Effector memory CD8-positive, alpha-beta T cell (primary cell): ENCODE data around the gene AUTS2.
A peak's percentile ranks its signal among the peaks of the same experiment; 100 is the strongest.

Source experiments
- ATAC-seq: fragments of 150-1000 bp; cut with Tn5 transposase; replicated peaks from 2 replicates; pipeline ENCODE4 v1.10.0; 2021; ENCODE audit warnings: mild to moderate bottlenecking, moderate library complexity
- DNase-seq, 3 experiments: peaks; one replicate each; pipeline ENCODE4 v3.0.0; 2021
- H3K27ac Mint-ChIP-seq, 2 donors: one replicate each; pipeline ENCODE4 v1.8.0; 2022; ENCODE audit warnings: mild to moderate bottlenecking in 2 of 2, mixed read lengths in 2 of 2, moderate library complexity in 2 of 2
- H3K27me3 Mint-ChIP-seq, 2 donors: one replicate each; pipeline ENCODE4 v1.8.0; 2022; ENCODE audit warnings: mixed read lengths in 2 of 2
- H3K36me3 Mint-ChIP-seq: one replicate; pipeline ENCODE4 v1.8.0; 2022; ENCODE audit warnings: mild to moderate bottlenecking, moderate library complexity, mixed read lengths; ENCODE audit not compliant: insufficient read depth
- H3K4me1 Mint-ChIP-seq, 2 donors: one replicate each; pipeline ENCODE4 v1.8.0; 2022; ENCODE audit warnings: low read depth in 2 of 2, mixed read lengths in 2 of 2
- H3K4me3 Mint-ChIP-seq, 2 donors: one replicate each; pipeline ENCODE4 v1.8.0; 2022; ENCODE audit warnings: mild to moderate bottlenecking in 2 of 2, mixed read lengths in 2 of 2, moderate library complexity in 2 of 2
- H3K9me3 Mint-ChIP-seq, 2 donors: one replicate each; pipeline ENCODE4 v1.8.0; 2022; ENCODE audit warnings: mixed read lengths in 2 of 2

The AUTS2 gene

GRCh38 chr7:70787286-70787685 is 1189.0 kb downstream of the AUTS2 start:
- Mint-ChIP-seq H3K9me3 (no peaks in the 10 kb centered on the region), H3K4me1 (peaks cover 0 to 26% of the 10 kb centered on the region in 2 donors), H3K36me3 (peaks cover 84% of the 10 kb centered on the region), H3K27ac (peak overlapping the region; percentile 79 to 96), H3K4me3 (peak overlapping the region in 1 of 2 donors; percentile 80), H3K27me3 (no peaks in the 10 kb centered on the region)
- ATAC-seq (no peak), DNase-seq (no peak)

- Mint-ChIP-seq H3K36me3 (peaks cover 84% of the 10 kb centered on the region), H3K27me3 (no peaks in the 10 kb centered on the region), H3K9me3 (no peaks in the 10 kb centered on the region), H3K4me1 (peaks cover 0 to 26% of the 10 kb centered on the region in 2 donors), H3K27ac (peak overlapping the region; percentile 62 to 96), H3K4me3 (peak overlapping the region in 1 of 2 donors; percentile 80)
- peak; percentile 49 for ATAC-seq
- DNase-seq: no peak
These were observed 1189.5 kb downstream of the AUTS2 start for GRCh38 chr7:70787771-70788170.

- Mint-ChIP-seq H3K27ac (peak overlapping the region; percentile 62 to 96), H3K4me1 (peaks cover 0 to 26% of the 10 kb centered on the region in 2 donors), H3K9me3 (no peaks in the 10 kb centered on the region), H3K27me3 (no peaks in the 10 kb centered on the region), H3K36me3 (peaks cover 81% of the 10 kb centered on the region), H3K4me3 (peak overlapping the region in 1 of 2 donors; percentile 80)
- peak; percentile 91 for ATAC-seq
- peak in 2 of 3 experiments; percentile 53 for DNase-seq
These were observed 1190.0 kb downstream of the AUTS2 start for GRCh38 chr7:70788276-70788675.

GRCh38 chr7:70789481-70790214 is 1191.4 kb downstream of the AUTS2 start:
- H3K27ac Mint-ChIP-seq: peak overlapping the region; percentile 84 to 96
- peaks cover 73% of the 10 kb centered on the region for H3K36me3 Mint-ChIP-seq
- no peak for DNase-seq
- no peak for ATAC-seq
- no peaks in the 10 kb centered on the region for H3K27me3 Mint-ChIP-seq
- no peaks in the 10 kb centered on the region for H3K9me3 Mint-ChIP-seq
- H3K4me3 Mint-ChIP-seq: no peak overlapping the region
- peaks cover 0 to 26% of the 10 kb centered on the region in 2 donors for H3K4me1 Mint-ChIP-seq

DNA sequence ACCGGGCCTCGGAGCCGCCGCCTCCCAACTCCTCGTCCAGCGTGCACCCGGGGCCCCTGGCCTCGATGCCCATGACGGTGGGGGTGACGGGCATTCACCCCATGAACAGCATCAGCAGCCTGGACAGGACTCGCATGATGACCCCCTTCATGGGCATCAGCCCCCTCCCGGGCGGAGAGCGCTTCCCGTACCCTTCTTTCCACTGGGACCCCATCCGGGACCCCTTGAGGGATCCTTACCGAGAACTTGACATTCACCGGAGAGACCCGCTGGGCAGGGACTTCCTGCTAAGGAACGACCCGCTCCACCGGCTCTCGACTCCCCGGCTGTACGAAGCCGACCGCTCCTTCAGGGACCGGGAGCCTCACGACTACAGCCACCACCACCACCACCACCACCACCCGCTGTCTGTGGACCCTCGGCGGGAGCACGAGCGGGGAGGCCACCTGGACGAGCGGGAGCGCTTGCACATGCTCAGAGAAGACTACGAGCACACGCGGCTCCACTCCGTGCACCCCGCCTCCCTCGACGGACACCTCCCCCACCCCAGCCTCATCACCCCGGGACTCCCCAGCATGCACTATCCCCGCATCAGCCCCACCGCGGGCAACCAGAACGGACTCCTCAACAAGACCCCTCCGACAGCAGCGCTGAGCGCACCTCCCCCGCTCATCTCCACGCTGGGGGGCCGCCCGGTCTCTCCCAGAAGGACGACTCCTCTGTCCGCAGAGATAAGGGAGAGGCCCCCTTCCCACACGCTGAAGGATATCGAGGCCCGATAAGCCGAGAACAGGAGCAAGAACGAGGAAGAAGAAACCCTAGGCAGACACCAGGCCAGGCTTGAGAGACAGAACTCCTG is 1192.2 kb downstream of the AUTS2 start:
- Mint-ChIP-seq H3K27me3 (no peaks in the 10 kb centered on the region), H3K4me3 (no peak overlapping the region), H3K27ac (peak overlapping the region; percentile 41 to 69), H3K4me1 (peaks cover 0 to 24% of the 10 kb centered on the region in 2 donors), H3K9me3 (no peaks in the 10 kb centered on the region), H3K36me3 (peaks cover 65% of the 10 kb centered on the region)
- ATAC-seq: no peak
- no peak for DNase-seq

DNA sequence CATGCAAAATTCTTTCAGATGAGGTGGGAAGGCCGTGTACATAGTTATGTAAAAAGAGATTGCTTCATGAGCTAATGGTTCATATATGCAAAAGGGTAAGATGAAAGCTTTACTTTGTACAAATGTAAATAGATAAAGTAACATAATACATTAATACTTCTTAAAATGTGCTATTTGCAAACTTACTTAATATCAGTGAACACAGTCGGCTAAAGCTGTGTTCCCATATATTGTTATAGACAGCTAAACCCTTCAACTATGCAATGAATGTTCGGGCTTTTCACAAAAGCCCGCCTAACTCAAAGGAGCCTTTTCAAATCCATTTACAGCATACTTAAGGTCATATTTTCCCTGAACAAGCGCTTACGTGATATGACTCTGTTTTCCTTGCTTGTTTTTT is 1193.1 kb downstream of the AUTS2 start:
- DNase-seq (no peak), ATAC-seq (no peak)
- peaks cover 0 to 19% of the 10 kb centered on the region in 2 donors for H3K4me1 Mint-ChIP-seq
- H3K36me3 Mint-ChIP-seq: peaks cover 56% of the 10 kb centered on the region
- H3K4me3 Mint-ChIP-seq: no peak overlapping the region
- H3K27ac Mint-ChIP-seq: peak overlapping the region; percentile 41 to 69
- H3K27me3 Mint-ChIP-seq: no peaks in the 10 kb centered on the region
- H3K9me3 Mint-ChIP-seq: no peaks in the 10 kb centered on the region

- ATAC-seq: no peak
- H3K27me3 Mint-ChIP-seq: no peaks in the 10 kb centered on the region
- H3K4me3 Mint-ChIP-seq: no peak overlapping the region
- H3K36me3 Mint-ChIP-seq: peaks cover 39% of the 10 kb centered on the region
- DNase-seq: no peak
- peaks cover 3 to 15% of the 10 kb centered on the region in 2 donors for H3K4me1 Mint-ChIP-seq
- no peaks in the 10 kb centered on the region for H3K9me3 Mint-ChIP-seq
- no peak overlapping the region for H3K27ac Mint-ChIP-seq
These were observed 1194.8 kb downstream of the AUTS2 start for GRCh38 chr7:70793060-70793459.

- Mint-ChIP-seq H3K4me1 (peaks cover 5 to 14% of the 10 kb centered on the region in 2 donors), H3K36me3 (peaks cover 33% of the 10 kb centered on the region), H3K4me3 (no peak overlapping the region), H3K27me3 (no peaks in the 10 kb centered on the region), H3K9me3 (no peaks in the 10 kb centered on the region), H3K27ac (peak overlapping the region in 1 of 2 donors; percentile 38)
- no peak for DNase-seq
- no peak for ATAC-seq
These were observed 1195.5 kb downstream of the AUTS2 start for GRCh38 chr7:70793821-70794220.

- Mint-ChIP-seq H3K27me3 (no peaks in the 10 kb centered on the region), H3K4me3 (no peak overlapping the region), H3K9me3 (no peaks in the 10 kb centered on the region), H3K36me3 (peaks cover 27% of the 10 kb centered on the region), H3K27ac (peak overlapping the region in 1 of 2 donors; percentile 76), H3K4me1 (peaks cover 5 to 11% of the 10 kb centered on the region in 2 donors)
- DNase-seq (no peak), ATAC-seq (no peak)
These were observed 1196.7 kb downstream of the AUTS2 start for GRCh38 chr7:70794962-70795361.

GRCh38 chr7:70795948-70796347 is 1197.7 kb downstream of the AUTS2 start:
- Mint-ChIP-seq H3K9me3 (peaks cover 3 to 4% of the 10 kb centered on the region in 2 donors), H3K27me3 (no peaks in the 10 kb centered on the region), H3K36me3 (peaks cover 19% of the 10 kb centered on the region), H3K27ac (peak overlapping the region; percentile 28 to 76), H3K4me3 (no peak overlapping the region), H3K4me1 (peaks cover 5 to 11% of the 10 kb centered on the region in 2 donors)
- DNase-seq: no peak
- ATAC-seq: no peak

- H3K27ac Mint-ChIP-seq: peak overlapping the region in 1 of 2 donors; percentile 87
- H3K36me3 Mint-ChIP-seq: peaks cover 8% of the 10 kb centered on the region
- H3K27me3 Mint-ChIP-seq: no peaks in the 10 kb centered on the region
- H3K4me1 Mint-ChIP-seq: peaks cover 5 to 11% of the 10 kb centered on the region in 2 donors
- DNase-seq (no peak), ATAC-seq (peak; percentile 32)
- H3K4me3 Mint-ChIP-seq: no peak overlapping the region
- H3K9me3 Mint-ChIP-seq: peaks cover 3 to 13% of the 10 kb centered on the region in 2 donors
These were observed 1198.8 kb downstream of the AUTS2 start for GRCh38 chr7:70797109-70797514.

GRCh38 chr7:70799841-70800405 is 1201.6 kb downstream of the AUTS2 start:
- DNase-seq: no peak
- H3K27ac Mint-ChIP-seq: no peak overlapping the region
- H3K4me1 Mint-ChIP-seq: peaks cover 5 to 11% of the 10 kb centered on the region in 2 donors
- peaks cover 8% of the 10 kb centered on the region in 2 donors for H3K27me3 Mint-ChIP-seq
- H3K4me3 Mint-ChIP-seq: no peak overlapping the region
- peaks cover 5 to 20% of the 10 kb centered on the region in 2 donors for H3K9me3 Mint-ChIP-seq
- no peaks in the 10 kb centered on the region for H3K36me3 Mint-ChIP-seq
- ATAC-seq: peak; percentile 17

DNA sequence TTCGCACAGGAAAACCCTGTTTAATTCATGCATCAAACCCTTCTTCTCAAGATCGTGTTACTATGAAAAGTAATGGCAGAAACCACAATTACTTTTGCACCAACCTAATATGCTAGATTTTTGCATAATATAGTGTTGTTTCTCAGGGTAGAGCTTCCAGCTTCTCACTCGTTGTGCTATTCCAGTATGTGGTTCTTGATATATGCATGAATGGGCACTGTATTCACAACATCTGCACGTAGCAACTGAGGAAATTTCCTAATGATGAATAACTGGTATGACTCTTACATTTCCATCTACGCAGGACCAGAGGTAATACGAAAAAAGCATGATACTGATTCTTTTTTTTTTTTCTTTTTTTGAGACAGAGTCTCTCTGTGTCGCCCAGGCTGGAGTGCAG is 1207.1 kb downstream of the AUTS2 start:
- ATAC-seq: no peak
- DNase-seq: no peak
- Mint-ChIP-seq H3K27ac (no peak overlapping the region), H3K9me3 (peaks cover 2 to 20% of the 10 kb centered on the region in 2 donors), H3K27me3 (peaks cover 21 to 23% of the 10 kb centered on the region in 2 donors), H3K4me1 (no peaks in the 10 kb centered on the region), H3K36me3 (peaks cover 3% of the 10 kb centered on the region), H3K4me3 (no peak overlapping the region)
